ENCODE data around the gene RRP1.

The RRP1 gene

GRCh38 chr21:43851593-43851992, 62.2 kb downstream of the RRP1 start:
- no peak for TF ChIP-seq CTCF (conservative IDR thresholded peaks at IDR 0.05; ENCODE audit: control insufficient read depth, insufficient read depth, low read depth, low read length)
- no peak for DNase-seq (ENCODE audit: low read depth)

GRCh38 chr21:43853851-43854772, 64.7 kb downstream of the RRP1 start:
- no peak for DNase-seq (ENCODE audit: low read depth)
- no peak for TF ChIP-seq CTCF (conservative IDR thresholded peaks at IDR 0.05; ENCODE audit: control insufficient read depth, insufficient read depth, low read depth, low read length)

More at GRCh38 chr21:43851593-43851992, 62.2 kb downstream of the RRP1 start:
- no peak overlapping the region for H3K4me3 ChIP-seq (ENCODE audit: control insufficient read depth, low read depth, low read length)

More at GRCh38 chr21:43853851-43854772, 64.7 kb downstream of the RRP1 start:
- no peak overlapping the region for H3K4me3 ChIP-seq (ENCODE audit: control insufficient read depth, low read depth, low read length)

Data from fibroblast of mammary gland (primary cell).